Brain microvascular endothelial cell (primary cell): Measurements from ENCODE around the gene GNPTG.

ENCODE experiments used
- DNase-seq: peaks from one replicate; pipeline ENCODE4 v3.0.0-alpha.2; 2020
- H3K27ac ChIP-seq: fragments of 250-450 bp; sonication (Bioruptor Pico); 2 replicates; pipeline ENCODE4 v1.5.1; 2020; ENCODE audit warnings: mild to moderate bottlenecking, moderate library complexity
- H3K27me3 ChIP-seq: fragments of 250-450 bp; sonication (Bioruptor Pico); replicated peaks from 2 replicates; pipeline ENCODE4 v1.5.1; 2020; ENCODE audit warnings: mild to moderate bottlenecking
- H3K36me3 ChIP-seq: fragments of 250-450 bp; sonication (Bioruptor Pico); replicated peaks from 2 replicates; pipeline ENCODE4 v1.5.1; 2020; ENCODE audit warnings: mild to moderate bottlenecking
- H3K4me3 ChIP-seq: 2 replicates; pipeline ENCODE4 v1.5.1; 2011; ENCODE audit warnings: low read depth, mild to moderate bottlenecking, control low read depth, low read length, moderate library complexity
- in situ Hi-C: cut with HindIII; loops from 2 replicates; pipeline ENCODE4 v1.10.0; 2017; ENCODE audit warnings: low sequenced_read_pairs, low pct_ligation_motif_present
- TF ChIP-seq, protein P1 (sequence below): IDR thresholded peaks from 2 replicates; pipeline ENCODE4 v1.5.1; 2011; ENCODE audit warnings: low read depth, mild to moderate bottlenecking, moderate library complexity, low read length, control low read depth, inconsistent platforms; ENCODE audit errors: missing control alignments

Gene GNPTG

DNA sequence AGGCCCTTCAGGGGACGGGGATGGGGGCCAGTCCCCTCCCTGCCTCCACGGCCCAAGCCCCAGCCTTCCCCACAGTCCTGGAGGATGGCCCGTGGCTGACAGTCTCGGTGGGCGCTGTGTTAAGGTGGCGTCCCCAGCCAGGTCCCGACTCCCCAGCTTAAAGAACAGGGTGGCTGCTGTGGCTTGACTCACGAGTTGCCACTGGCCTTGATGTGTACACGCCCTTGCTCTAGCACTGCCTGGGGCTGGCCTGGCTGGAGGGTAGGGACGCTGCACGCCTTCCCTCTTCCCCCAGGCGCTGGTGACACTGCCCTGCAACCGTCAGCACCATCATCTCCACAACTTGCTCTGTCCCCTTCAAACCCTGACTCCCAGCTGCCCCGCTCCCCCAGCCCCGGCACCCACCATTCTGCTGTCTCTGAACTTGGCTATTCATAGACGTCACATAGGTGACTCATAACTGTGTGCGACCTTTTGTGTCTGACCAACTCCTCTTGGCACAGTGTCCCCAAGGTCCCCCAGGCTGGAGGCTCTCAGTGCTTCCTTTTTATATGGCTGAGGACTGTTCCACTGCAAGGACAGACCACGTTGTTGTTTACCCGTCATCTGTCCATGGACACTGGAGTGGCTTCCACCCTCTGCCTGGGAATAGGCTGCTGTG lies 6.3 kb downstream of the GNPTG start:
- H3K36me3 ChIP-seq: peaks cover 18% of the 10 kb centered on the region
- no peak overlapping the region for H3K4me3 ChIP-seq
- peak; percentile 15 for DNase-seq
- TF ChIP-seq, protein P1, sequence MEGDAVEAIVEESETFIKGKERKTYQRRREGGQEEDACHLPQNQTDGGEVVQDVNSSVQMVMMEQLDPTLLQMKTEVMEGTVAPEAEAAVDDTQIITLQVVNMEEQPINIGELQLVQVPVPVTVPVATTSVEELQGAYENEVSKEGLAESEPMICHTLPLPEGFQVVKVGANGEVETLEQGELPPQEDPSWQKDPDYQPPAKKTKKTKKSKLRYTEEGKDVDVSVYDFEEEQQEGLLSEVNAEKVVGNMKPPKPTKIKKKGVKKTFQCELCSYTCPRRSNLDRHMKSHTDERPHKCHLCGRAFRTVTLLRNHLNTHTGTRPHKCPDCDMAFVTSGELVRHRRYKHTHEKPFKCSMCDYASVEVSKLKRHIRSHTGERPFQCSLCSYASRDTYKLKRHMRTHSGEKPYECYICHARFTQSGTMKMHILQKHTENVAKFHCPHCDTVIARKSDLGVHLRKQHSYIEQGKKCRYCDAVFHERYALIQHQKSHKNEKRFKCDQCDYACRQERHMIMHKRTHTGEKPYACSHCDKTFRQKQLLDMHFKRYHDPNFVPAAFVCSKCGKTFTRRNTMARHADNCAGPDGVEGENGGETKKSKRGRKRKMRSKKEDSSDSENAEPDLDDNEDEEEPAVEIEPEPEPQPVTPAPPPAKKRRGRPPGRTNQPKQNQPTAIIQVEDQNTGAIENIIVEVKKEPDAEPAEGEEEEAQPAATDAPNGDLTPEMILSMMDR: no peak
- in situ Hi-C loops: no loop called here
- H3K27me3 ChIP-seq: no peaks in the 10 kb centered on the region
- no peak overlapping the region for H3K27ac ChIP-seq

DNA sequence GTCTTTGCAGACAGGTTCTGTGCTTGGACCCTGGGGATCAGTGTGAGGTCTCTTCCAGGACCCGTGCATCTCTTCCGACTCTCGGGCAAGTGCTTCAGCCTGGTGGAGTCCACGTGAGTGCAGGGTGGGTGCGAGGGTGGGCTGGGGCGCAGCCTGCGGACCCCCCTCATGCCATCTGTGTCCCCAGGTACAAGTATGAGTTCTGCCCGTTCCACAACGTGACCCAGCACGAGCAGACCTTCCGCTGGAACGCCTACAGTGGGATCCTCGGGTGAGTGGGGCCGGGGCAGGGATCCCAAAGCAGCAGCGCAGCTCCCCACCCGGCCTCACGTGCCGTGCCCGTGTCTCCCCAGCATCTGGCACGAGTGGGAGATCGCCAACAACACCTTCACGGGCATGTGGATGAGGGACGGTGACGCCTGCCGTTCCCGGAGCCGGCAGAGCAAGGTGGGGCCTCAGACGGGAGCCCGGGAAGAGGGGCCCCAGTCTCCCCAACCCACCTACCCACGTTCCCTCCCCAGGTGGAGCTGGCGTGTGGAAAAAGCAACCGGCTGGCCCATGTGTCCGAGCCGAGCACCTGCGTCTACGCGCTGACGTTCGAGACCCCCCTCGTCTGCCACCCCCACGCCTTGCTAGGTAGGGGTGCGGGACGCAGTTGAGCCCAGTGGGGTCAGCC lies 10.1 kb downstream of the GNPTG start:
- TF ChIP-seq, protein P1: no peak
- in situ Hi-C loops: no loop called here
- H3K27ac ChIP-seq: no peak overlapping the region
- peaks cover 45% of the 10 kb centered on the region for H3K36me3 ChIP-seq
- DNase-seq: no peak
- no peaks in the 10 kb centered on the region for H3K27me3 ChIP-seq
- no peak overlapping the region for H3K4me3 ChIP-seq

DNA sequence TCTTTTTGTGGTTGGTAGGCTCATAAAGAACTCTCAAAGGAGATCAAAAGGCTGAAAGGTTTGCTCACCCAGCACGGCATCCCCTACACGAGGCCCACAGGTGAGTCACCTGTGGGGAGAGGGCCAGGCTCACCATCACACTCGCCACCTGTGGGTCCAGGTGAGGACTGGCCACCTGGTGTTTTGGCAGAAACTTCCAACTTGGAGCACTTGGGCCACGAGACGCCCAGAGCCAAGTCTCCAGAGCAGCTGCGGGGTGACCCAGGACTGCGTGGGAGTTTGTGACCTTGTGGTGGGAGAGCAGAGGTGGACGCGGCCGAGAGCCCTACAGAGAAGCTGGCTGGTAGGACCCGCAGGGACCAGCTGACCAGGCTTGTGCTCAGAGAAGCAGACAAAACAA lies 11.1 kb downstream of the GNPTG start:
- H3K4me3 ChIP-seq: no peak overlapping the region
- in situ Hi-C loops: no loop called here
- DNase-seq: no peak
- H3K27me3 ChIP-seq: no peaks in the 10 kb centered on the region
- no peak overlapping the region for H3K27ac ChIP-seq
- peaks cover 45% of the 10 kb centered on the region for H3K36me3 ChIP-seq
- TF ChIP-seq, protein P1: no peak

DNA sequence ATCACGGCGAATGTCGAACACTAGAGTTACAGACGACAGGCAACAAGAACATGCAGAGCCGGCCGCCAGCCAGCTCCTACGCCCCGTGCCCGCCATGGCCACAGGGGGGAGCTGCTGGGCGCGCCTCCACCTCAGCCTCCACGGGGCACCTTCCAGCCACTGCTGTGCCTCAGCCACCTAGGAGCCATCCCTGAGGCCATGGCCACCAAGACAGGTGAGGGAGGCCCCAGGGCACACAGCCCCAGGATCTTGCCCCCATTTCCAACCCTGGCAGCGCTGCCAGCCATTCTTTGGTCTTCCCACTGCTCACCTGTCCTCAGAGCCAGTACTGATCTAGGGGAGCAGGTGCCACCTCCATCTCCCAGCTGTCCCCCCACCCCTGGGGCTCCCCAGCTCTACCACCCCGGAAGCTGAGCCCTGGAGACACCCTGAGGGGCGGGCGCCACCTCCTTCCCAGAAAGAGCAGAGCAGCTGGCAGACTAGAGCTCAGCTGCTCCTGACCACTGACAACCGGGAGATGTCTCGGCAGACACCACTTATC lies 11.8 kb downstream of the GNPTG start:
- no peak overlapping the region for H3K27ac ChIP-seq
- in situ Hi-C loops: no loop called here
- TF ChIP-seq, protein P1: peak; percentile 88
- H3K4me3 ChIP-seq: no peak overlapping the region
- H3K36me3 ChIP-seq: peaks cover 45% of the 10 kb centered on the region
- no peaks in the 10 kb centered on the region for H3K27me3 ChIP-seq
- no peak for DNase-seq

DNA sequence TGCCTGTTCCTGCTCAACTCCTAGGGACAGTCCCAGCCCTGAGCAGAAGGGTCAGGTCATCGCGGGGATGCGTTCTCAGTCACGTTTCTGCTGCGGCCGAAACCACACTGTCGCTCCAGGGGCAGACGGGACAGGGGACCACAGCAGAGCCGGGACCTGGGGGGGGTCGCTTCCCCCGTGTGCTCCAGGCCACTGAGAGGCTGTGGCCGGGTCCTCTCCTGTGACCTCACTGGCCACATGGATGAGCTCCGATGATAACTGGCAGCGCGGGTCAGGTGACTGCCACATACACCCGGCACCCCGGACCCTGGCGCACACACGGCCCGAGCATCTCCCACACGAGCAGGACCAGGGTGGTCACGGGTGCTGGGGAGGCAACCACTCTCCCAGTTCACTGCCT lies 12.8 kb downstream of the GNPTG start:
- H3K36me3 ChIP-seq: peaks cover 45% of the 10 kb centered on the region
- no peak overlapping the region for H3K4me3 ChIP-seq
- no peaks in the 10 kb centered on the region for H3K27me3 ChIP-seq
- no peak overlapping the region for H3K27ac ChIP-seq
- DNase-seq: no peak
- TF ChIP-seq, protein P1: no peak
- in situ Hi-C loops: no loop called here
